SJSA1 (cell line): ENCODE results near the gene PLTP. TPM values are rescaled to one million over a fixed set of nuclear protein-coding genes. Genes with fewer than 3 reads are reported as not detected.

ENCODE experiments used
- DNase-seq, 2 experiments: peaks; one replicate each; pipeline ENCODE4 v3.0.0-alpha.2; 2015 to 2020; ENCODE audit warnings: low spot score in 2 of 2, low read depth in 1 of 2
- H3K27ac ChIP-seq: fragments of 250-450 bp; sonication (Bioruptor Pico); 2 replicates; pipeline ENCODE4 v1.5.1; 2020; ENCODE audit warnings: mild to moderate bottlenecking, moderate library complexity
- H3K27me3 ChIP-seq: fragments of 250-450 bp; sonication (Bioruptor Pico); replicated peaks from 2 replicates; pipeline ENCODE4 v1.5.1; 2020; ENCODE audit warnings: mild to moderate bottlenecking, moderate library complexity
- H3K36me3 ChIP-seq: fragments of 250-450 bp; sonication (Bioruptor Pico); 2 replicates; pipeline ENCODE4 v1.5.1; 2020; ENCODE audit warnings: mild to moderate bottlenecking
- H3K4me1 ChIP-seq: fragments of 250-450 bp; sonication (Bioruptor Pico); replicated peaks from 2 replicates; pipeline ENCODE4 v1.6.1; 2021; ENCODE audit warnings: mild to moderate bottlenecking
- H3K4me3 ChIP-seq: fragments of 250-450 bp; sonication (Bioruptor Pico); 2 replicates; pipeline ENCODE4 v1.5.1; 2020; ENCODE audit warnings: mild to moderate bottlenecking
- H3K9me3 ChIP-seq: fragments of 250-450 bp; sonication (Bioruptor Pico); replicated peaks from 2 replicates; pipeline ENCODE4 v1.5.1; 2020; ENCODE audit warnings: mild to moderate bottlenecking
- total RNA-seq: library from RNA; depleted of rRNA; stranded (reverse); fragments of >200 nt; shearing (Covaris generic); gene quantifications from 2 replicates; pipeline ENCODE4 v1.2.3, GENCODE V29; 2014

PLTP gene
- total RNA-seq, 1 experiment from 2014 or later, result 6.6 TPM

DNA sequence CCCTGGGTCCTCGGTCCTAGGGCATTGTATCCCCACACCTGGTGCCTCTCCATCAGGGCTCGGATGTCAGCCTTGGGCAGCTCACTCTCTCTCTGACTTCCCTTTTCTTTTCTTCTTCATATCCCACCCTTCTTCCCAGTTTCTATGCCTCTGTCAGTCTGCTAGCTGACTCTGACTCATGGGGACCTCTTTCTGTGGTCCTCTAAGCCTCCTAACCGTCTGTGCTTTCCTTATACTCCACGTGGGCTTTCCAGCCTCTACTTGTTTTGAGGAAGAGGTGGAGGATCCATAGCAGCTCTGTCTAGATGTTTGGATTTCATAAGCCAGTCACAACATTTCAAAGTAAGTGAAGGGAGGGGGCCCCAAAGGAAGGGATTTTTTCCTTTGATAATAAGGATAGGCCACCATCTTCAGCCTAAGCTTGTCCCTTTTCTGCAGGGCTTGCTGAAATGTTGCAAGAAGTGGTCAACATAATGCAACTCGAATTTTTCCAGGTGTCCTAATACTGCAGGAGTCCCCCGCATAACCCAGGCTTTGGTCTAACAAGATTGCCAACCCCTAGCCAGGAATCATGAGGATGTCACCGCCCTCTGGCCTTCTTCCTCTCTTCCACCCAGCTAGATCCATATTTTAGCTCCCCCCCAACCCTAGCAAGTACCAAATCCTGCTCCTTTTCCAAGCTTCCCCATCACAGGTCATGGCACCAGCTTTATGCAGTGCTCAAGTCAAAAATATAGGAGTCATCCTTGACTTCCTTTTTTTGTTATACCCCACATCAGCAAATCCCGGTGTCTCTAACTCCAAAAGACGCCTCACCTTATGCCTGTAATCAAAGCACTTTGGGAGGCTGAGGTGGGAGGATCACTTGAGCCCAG is 8.7 kb upstream of the PLTP start:
- H3K4me3 ChIP-seq, result no peak overlapping the region
- no peak overlapping the region for H3K27ac ChIP-seq
- H3K27me3 ChIP-seq, result no peaks in the 10 kb centered on the region
- no peaks in the 10 kb centered on the region for H3K9me3 ChIP-seq
- no peaks in the 10 kb centered on the region for H3K36me3 ChIP-seq
- DNase-seq, result no peak
- peaks cover 5% of the 10 kb centered on the region for H3K4me1 ChIP-seq

DNA sequence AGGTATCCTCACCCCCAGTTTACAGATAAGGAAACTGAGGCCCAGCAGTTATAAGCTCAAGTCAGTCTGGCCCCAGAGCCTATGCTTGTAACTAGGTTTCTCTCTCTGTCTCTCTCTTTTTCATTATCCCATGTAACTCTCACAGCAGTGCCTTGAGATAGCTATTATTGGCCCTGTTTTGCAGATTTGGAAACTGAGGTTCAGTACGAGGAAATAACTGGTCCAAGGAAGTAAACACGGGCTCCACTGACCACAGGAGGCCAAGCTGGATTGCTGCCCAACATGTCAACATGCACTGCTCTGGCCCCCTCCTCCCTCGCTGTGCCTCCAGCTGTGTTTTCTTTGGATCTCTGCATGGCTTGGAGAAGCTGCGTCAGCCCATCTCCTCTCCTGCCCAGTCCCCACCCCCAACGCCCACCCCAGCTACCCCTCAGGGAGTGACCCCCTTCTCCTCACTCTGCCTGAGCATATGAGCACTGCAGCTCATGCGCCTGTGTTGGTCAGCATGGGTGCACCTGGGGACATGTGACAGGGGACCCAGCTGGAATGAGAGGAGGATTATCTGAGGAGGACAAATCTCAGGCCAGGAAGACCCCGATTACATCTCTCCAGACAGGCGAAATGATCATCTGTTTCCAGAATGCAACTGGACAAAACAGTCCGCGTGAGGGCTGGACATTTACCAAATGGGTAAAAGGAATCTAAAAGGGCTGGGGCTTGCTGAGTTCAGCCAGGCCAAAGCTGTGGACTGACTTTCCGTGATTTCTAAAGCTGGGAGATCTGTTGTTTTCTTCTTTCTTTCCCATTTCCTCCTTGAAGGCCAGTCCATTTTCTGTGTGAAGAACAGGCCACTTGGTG is 7.8 kb upstream of the PLTP start:
- Histone ChIP-seq H3K27ac (no peak overlapping the region), H3K4me3 (no peak overlapping the region), H3K36me3 (no peaks in the 10 kb centered on the region), H3K4me1 (peaks cover 5% of the 10 kb centered on the region), H3K27me3 (no peaks in the 10 kb centered on the region), H3K9me3 (no peaks in the 10 kb centered on the region)
- no peak for DNase-seq

GRCh38 chr20:45918779-45919537 is 7.0 kb upstream of the PLTP start:
- no peaks in the 10 kb centered on the region for H3K36me3 ChIP-seq
- no peaks in the 10 kb centered on the region for H3K9me3 ChIP-seq
- peaks cover under 1% of the 10 kb centered on the region for H3K4me1 ChIP-seq
- H3K27ac ChIP-seq, result no peak overlapping the region
- no peak for DNase-seq
- no peak overlapping the region for H3K4me3 ChIP-seq
- no peaks in the 10 kb centered on the region for H3K27me3 ChIP-seq

GRCh38 chr20:45918182-45918737 is 6.3 kb upstream of the PLTP start:
- no peaks in the 10 kb centered on the region for H3K27me3 ChIP-seq
- no peaks in the 10 kb centered on the region for H3K36me3 ChIP-seq
- H3K4me1 ChIP-seq, result no peaks in the 10 kb centered on the region
- H3K27ac ChIP-seq, result no peak overlapping the region
- H3K9me3 ChIP-seq, result no peaks in the 10 kb centered on the region
- no peak overlapping the region for H3K4me3 ChIP-seq
- no peak for DNase-seq

DNA sequence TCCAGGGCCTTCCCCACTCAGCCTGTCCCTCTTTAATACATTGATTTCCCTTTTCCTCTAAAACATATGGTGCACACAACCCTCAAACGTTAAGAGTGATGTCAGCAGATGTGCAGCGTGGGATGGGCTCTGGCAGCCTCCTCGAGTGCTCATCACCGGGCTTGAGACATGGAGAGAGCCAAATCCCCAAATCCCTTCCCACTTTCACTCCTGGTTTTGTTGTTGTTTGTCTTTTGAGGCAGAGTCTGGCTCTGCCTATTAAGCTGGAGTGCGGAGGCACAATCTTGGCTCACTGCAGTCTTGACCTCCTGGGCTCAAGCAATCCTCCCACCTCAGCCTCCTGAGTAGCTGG is 5.8 kb upstream of the PLTP start:
- no peak overlapping the region for H3K27ac ChIP-seq

DNA sequence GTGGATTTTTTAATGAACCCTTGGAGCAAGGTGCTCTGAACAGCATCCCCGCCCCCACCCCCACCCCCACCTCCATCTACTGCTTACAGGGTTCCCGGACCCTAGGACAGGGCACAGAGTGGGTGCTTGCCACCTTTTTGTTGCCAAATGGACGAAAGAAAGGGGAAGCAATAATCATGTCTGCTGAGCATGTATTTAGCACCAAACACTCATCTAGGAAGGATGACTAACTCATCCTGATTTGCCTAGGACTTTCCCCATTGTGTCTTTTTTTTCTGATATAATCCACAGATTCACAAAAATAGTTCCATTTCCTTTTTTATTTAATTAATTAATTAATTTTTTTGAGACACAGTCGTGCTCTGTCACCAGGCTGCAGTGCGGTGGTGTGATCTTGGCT is 1.2 kb upstream of the PLTP start:
- Histone ChIP-seq H3K4me3 (no peak overlapping the region), H3K4me1 (peaks cover 13% of the 10 kb centered on the region), H3K27me3 (no peaks in the 10 kb centered on the region), H3K36me3 (no peaks in the 10 kb centered on the region), H3K27ac (no peak overlapping the region), H3K9me3 (no peaks in the 10 kb centered on the region)
- no peak for DNase-seq

More for the DNA sequence above, 5.8 kb upstream of the PLTP start:
- no peak overlapping the region for H3K4me3 ChIP-seq
- no peaks in the 10 kb centered on the region for H3K36me3 ChIP-seq
- no peaks in the 10 kb centered on the region for H3K9me3 ChIP-seq
- H3K27me3 ChIP-seq, result no peaks in the 10 kb centered on the region
- no peaks in the 10 kb centered on the region for H3K4me1 ChIP-seq
- DNase-seq, result no peak

DNA sequence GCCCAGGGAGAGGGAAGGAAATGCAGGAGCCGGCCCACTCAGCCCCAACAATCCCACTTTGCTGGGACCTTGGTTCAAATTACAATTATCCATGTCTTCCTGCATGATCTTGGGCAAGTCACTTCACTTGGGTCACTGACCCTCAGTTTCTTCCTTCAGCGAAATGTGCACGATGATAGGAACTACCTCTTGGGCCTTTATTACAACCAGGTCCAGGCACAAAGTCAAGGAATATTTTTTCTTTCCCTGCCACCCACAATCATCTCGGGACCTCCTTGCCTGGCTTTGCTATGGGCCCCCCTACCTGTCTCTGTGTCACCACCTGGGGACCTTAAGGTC is 358 bp upstream of the PLTP start:
- H3K27me3 ChIP-seq, result no peaks in the 10 kb centered on the region
- H3K4me3 ChIP-seq, result peak overlapping the region; percentile 27; the same call in 1 of the 2 replicates
- H3K27ac ChIP-seq, result no peak overlapping the region
- DNase-seq, result no peak
- H3K4me1 ChIP-seq, result peaks cover 13% of the 10 kb centered on the region
- H3K9me3 ChIP-seq, result no peaks in the 10 kb centered on the region
- no peaks in the 10 kb centered on the region for H3K36me3 ChIP-seq

GRCh38 chr20:45910670-45911485 is 1.1 kb downstream of the PLTP start:
- peak overlapping the region; percentile 27 for H3K4me3 ChIP-seq

GRCh38 chr20:45909817-45910669 is 1.9 kb downstream of the PLTP start:
- Histone ChIP-seq H3K27me3 (no peaks in the 10 kb centered on the region), H3K9me3 (no peaks in the 10 kb centered on the region), H3K4me1 (peaks cover 22% of the 10 kb centered on the region), H3K4me3 (no peak overlapping the region), H3K27ac (no peak overlapping the region), H3K36me3 (no peaks in the 10 kb centered on the region)
- no peak for DNase-seq

More at GRCh38 chr20:45910670-45911485, 1.1 kb downstream of the PLTP start:
- Histone ChIP-seq H3K27me3 (no peaks in the 10 kb centered on the region), H3K9me3 (no peaks in the 10 kb centered on the region), H3K27ac (no peak overlapping the region), H3K4me1 (peaks cover 16% of the 10 kb centered on the region), H3K36me3 (no peaks in the 10 kb centered on the region)
- DNase-seq, result peak; percentile 94 to 99

- Histone ChIP-seq H3K4me1 (peaks cover 22% of the 10 kb centered on the region), H3K9me3 (no peaks in the 10 kb centered on the region), H3K27ac (no peak overlapping the region), H3K27me3 (no peaks in the 10 kb centered on the region), H3K4me3 (no peak overlapping the region), H3K36me3 (no peaks in the 10 kb centered on the region)
- no peak for DNase-seq
Measured at GRCh38 chr20:45909336-45909808, 2.6 kb downstream of the PLTP start.

GRCh38 chr20:45908084-45908483 is 3.9 kb downstream of the PLTP start:
- no peaks in the 10 kb centered on the region for H3K27me3 ChIP-seq
- no peak overlapping the region for H3K27ac ChIP-seq
- no peaks in the 10 kb centered on the region for H3K36me3 ChIP-seq

More at GRCh38 chr20:45908084-45908483, 3.9 kb downstream of the PLTP start:
- Histone ChIP-seq H3K4me1 (peaks cover 22% of the 10 kb centered on the region), H3K9me3 (no peaks in the 10 kb centered on the region), H3K4me3 (no peak overlapping the region)
- DNase-seq, result no peak
